SK-N-SH (cell line): ENCODE measurements around the gene NLRC5.

Experiments used
- CTCF ChIP-seq: fragments of 200-600 bp; sonication (generic); IDR thresholded peaks from 2 replicates; pipeline ENCODE4 v1.6.1; 2017; ENCODE audit warnings: antibody characterized with exemption, mild to moderate bottlenecking, moderate library complexity
- EP300 ChIP-seq, 2 experiments: IDR thresholded peaks; 2 replicates each; pipeline versions ENCODE4 v1.4.0 to v1.6.1; 2012; ENCODE audit warnings: borderline replicate concordance in 1 of 2, low read depth in 1 of 2, low read length in 1 of 2
- EZH2phosphoT487 ChIP-seq: fragments of 200-600 bp; sonication (generic); IDR thresholded peaks from 2 replicates; pipeline ENCODE4 v1.6.1; 2017; ENCODE audit warnings: low read depth, mixed run types, mild to moderate bottlenecking, antibody characterized with exemption, moderate library complexity, borderline replicate concordance
- FOXJ3 ChIP-seq: sonication (generic); formaldehyde crosslinking; IDR thresholded peaks from 2 replicates; pipeline ENCODE4 v1.5.1; 2020; ENCODE audit warnings: mild to moderate bottlenecking, missing genetic modification reagents
- GABPA ChIP-seq: IDR thresholded peaks from 2 replicates; pipeline ENCODE4 v1.4.0; 2012; ENCODE audit warnings: low read depth, mild to moderate bottlenecking
- JUND ChIP-seq: IDR thresholded peaks from 2 replicates; pipeline ENCODE4 v1.4.0; 2012
- NRF1 ChIP-seq: IDR thresholded peaks from 2 replicates; pipeline ENCODE4 v1.6.1; 2012; ENCODE audit warnings: low read depth, mild to moderate bottlenecking, low read length
- POLR2AphosphoS5 ChIP-seq: IDR thresholded peaks from 2 replicates; pipeline ENCODE4 v1.6.1; 2012; ENCODE audit warnings: low read depth, low read length
- RAD21 ChIP-seq: IDR thresholded peaks from 2 replicates; pipeline ENCODE4 v1.6.1; 2012; ENCODE audit warnings: mild to moderate bottlenecking, low read length
- REST ChIP-seq: IDR thresholded peaks from 2 replicates; pipeline ENCODE4 v1.6.1; 2012; ENCODE audit warnings: mild to moderate bottlenecking, low read depth, low read length, moderate library complexity
- SIN3A ChIP-seq: IDR thresholded peaks from 2 replicates; pipeline ENCODE4 v1.6.1; 2012; ENCODE audit warnings: low read depth, mild to moderate bottlenecking, low read length, moderate library complexity, borderline replicate concordance
- TAF1 ChIP-seq: IDR thresholded peaks from 2 replicates; pipeline ENCODE4 v1.6.1; 2012; ENCODE audit warnings: low read depth, mild to moderate bottlenecking, low read length, moderate library complexity, borderline replicate concordance
- TF ChIP-seq, protein P1 (sequence below): fragments of 150-350 bp; IDR thresholded peaks from 2 replicates; pipeline ENCODE4 v1.6.1; 2017; ENCODE audit warnings: antibody characterized with exemption, low read length, low read depth, borderline replicate concordance
- TF ChIP-seq, protein P2 (sequence below): IDR thresholded peaks from 2 replicates; pipeline ENCODE4 v1.4.0; 2012; ENCODE audit warnings: low read depth, borderline replicate concordance

DNA sequence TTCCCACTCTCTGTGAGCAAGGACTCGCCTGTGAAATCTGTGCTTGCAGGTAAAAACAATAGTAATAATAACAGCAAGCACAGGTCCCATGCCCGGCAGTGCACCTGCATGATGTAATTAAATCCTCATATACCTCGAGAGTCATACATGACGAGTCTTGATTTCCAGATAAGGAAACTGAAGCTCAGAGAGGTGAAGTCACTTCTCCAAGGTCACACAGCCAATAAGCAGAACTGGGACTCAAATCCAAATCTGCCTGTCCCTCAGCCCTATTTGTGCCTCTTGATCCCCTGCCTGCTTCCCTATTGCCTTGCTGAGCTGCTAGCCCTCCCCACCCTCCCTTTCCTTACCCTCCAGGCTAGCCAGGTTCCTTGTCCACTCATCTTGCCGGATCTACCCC, 65.0 kb downstream of the NLRC5 start:
- TF ChIP-seq CTCF (no peak), POLR2AphosphoS5 (no peak), EP300 (IDR thresholded peaks at IDR 0.05; ENCODE audit: borderline replicate concordance in 1 of 2, low read depth in 1 of 2, low read length in 1 of 2) (no peak), REST (no peak), EZH2phosphoT487 (no peak), RAD21 (no peak), JUND (no peak), TAF1 (no peak), SIN3A (no peak), FOXJ3 (CRISPR knock-in tag) (no peak), GABPA (no peak), NRF1 (no peak)
- TF ChIP-seq, protein P1, sequence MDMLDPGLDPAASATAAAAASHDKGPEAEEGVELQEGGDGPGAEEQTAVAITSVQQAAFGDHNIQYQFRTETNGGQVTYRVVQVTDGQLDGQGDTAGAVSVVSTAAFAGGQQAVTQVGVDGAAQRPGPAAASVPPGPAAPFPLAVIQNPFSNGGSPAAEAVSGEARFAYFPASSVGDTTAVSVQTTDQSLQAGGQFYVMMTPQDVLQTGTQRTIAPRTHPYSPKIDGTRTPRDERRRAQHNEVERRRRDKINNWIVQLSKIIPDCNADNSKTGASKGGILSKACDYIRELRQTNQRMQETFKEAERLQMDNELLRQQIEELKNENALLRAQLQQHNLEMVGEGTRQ, result no peak
- TF ChIP-seq, protein P2, sequence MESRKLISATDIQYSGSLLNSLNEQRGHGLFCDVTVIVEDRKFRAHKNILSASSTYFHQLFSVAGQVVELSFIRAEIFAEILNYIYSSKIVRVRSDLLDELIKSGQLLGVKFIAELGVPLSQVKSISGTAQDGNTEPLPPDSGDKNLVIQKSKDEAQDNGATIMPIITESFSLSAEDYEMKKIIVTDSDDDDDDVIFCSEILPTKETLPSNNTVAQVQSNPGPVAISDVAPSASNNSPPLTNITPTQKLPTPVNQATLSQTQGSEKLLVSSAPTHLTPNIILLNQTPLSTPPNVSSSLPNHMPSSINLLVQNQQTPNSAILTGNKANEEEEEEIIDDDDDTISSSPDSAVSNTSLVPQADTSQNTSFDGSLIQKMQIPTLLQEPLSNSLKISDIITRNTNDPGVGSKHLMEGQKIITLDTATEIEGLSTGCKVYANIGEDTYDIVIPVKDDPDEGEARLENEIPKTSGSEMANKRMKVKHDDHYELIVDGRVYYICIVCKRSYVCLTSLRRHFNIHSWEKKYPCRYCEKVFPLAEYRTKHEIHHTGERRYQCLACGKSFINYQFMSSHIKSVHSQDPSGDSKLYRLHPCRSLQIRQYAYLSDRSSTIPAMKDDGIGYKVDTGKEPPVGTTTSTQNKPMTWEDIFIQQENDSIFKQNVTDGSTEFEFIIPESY, result no peak
